Activated CD4-positive, alpha-beta memory T cell treated with anti-CD3 and anti-CD28 coated beads for 36 hours (primary cell): ENCODE data around the gene HLA-DRB1. TPM values are rescaled to one million over a fixed set of nuclear protein-coding genes. Genes with fewer than 3 reads are reported as not detected.

Experiments
- CTCF ChIA-PET: fragments of 350-600 bp; sonication (Branson Sonifier 250); formaldehyde crosslinking; loops from one replicate; lab custom pipeline; 2021; ENCODE audit warnings: antibody characterized with exemption, inconsistent platforms; lab: Charles Lee
- POLR2A ChIA-PET: fragments of 350-600 bp; sonication (Branson Sonifier 250); formaldehyde crosslinking; loops from one replicate; lab custom pipeline; 2021; ENCODE audit warnings: antibody characterized with exemption; lab: Charles Lee
- DNase-seq: peaks from one replicate; pipeline ENCODE4 v3.0.0-alpha.2; 2020
- H3K27ac Mint-ChIP-seq: one replicate; pipeline ENCODE4 v1.8.0; 2021; ENCODE audit warnings: mixed read lengths
- H3K27me3 Mint-ChIP-seq: one replicate; pipeline ENCODE4 v1.8.0; 2021; ENCODE audit warnings: mixed read lengths
- H3K36me3 Mint-ChIP-seq: one replicate; pipeline ENCODE4 v1.8.0; 2021; ENCODE audit warnings: mixed read lengths
- H3K4me1 Mint-ChIP-seq: one replicate; pipeline ENCODE4 v1.8.0; 2021; ENCODE audit warnings: low read depth, mixed read lengths
- H3K4me3 Mint-ChIP-seq: one replicate; pipeline ENCODE4 v1.8.0; 2021; ENCODE audit warnings: mild to moderate bottlenecking, mixed read lengths
- H3K9me3 Mint-ChIP-seq: one replicate; pipeline ENCODE4 v1.8.0; 2021; ENCODE audit warnings: mixed read lengths
- intact Hi-C: fragments of 100-400 bp; cut with micrococcal nuclease; formaldehyde crosslinking; loops from one replicate; pipeline ENCODE4 v1.15.1; 2023
- total RNA-seq, 2 experiments: library from RNA; stranded (reverse); gene quantifications; one replicate each; pipeline ENCODE4 v1.2.3, GENCODE V29; 2021

HLA-DRB1 gene
- total RNA-seq, 2 experiments from 2014 or later = 7.3 to 8.7 TPM

DNA sequence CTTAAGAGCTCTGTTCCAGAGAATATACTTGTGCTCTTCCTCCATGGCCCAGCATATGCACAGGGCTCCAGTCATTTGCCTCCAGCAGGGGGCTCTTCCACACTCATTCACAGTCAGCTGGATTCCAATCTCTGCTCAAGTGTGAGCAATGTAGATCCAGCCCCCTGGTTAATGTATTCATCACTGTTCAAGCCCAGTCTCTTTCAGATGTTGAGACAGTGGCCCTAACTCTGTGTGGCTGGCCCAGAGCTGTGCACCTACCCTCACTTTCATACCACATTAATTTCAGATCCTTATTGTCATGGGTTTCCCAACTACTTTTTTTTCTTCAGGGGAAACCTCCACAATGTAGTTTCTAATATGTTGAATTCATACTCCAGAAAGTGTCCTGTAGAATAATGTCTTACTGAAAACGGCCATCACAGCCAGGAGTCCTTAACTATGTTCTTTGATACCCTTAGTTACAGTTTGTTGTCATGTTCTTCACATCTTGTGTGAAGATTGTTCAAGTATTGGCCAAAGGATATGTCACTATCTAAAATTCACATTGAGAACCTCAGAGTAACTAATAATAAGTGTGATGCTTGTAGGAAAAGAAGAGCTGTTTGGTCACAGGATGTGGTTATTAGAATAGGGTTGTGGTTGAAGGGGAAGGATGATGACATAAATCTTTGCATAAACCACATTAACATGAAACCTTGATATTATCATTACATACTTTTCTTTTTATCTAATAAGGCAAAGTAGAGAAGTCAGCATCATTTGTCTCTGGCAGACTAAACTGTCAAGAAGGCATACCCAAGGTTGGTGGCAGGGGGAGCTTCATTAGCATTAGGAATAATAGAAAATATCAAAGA, 33.1 kb upstream of the HLA-DRB1 start:
- ChIA-PET CTCF (interaction anchor here (0.6 to 2.0 kb wide), 13 partner anchors 13 to 368 kb away, joined by 3 to 14 read pairs (median 4); partner anchors contain the start of genes HLA-DQB1, HLA-DRA and HLA-DRB1), POLR2A (interaction anchor here (0.6 to 1.7 kb wide), 3 partner anchors 13 to 163 kb away, joined by 3 to 4 read pairs (median 4); no protein-coding TSS in a partner anchor)
- Mint-ChIP-seq H3K27ac (peak overlapping the region; percentile 78), H3K36me3 (no peaks in the 10 kb centered on the region), H3K27me3 (no peaks in the 10 kb centered on the region), H3K9me3 (peaks cover 8% of the 10 kb centered on the region), H3K4me1 (peaks cover 39% of the 10 kb centered on the region), H3K4me3 (peak overlapping the region; percentile 42)
- peak; percentile 57 for DNase-seq
- intact Hi-C loops = loop anchor here (1.0 to 5.0 kb wide), 4 partner anchors 12 to 160 kb away; no protein-coding TSS in a partner anchor

DNA sequence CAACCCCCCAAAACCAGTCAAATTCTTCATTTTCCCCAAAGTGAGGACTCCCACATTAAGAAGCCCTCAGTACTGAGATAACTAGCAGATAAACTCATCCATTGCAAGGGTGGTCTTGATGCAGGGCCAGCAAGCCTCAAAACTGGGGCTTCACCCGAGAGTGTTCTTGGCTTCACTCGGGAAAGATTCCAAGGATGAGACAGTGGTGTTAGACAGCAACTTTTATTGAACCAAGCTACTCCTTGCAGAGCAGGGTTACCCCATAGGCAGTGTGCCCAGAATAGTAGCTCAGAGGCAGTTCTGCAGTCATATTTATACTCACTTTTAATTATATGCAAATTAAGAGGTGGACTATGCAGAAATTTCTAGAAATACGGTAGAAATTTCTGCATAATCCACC, 31.7 kb upstream of the HLA-DRB1 start:
- intact Hi-C loops = loop anchor here (5.0 kb wide), 1 partner anchor 159 kb away; no protein-coding TSS in a partner anchor
- Mint-ChIP-seq H3K4me3 (no peak overlapping the region), H3K9me3 (peaks cover 15% of the 10 kb centered on the region), H3K4me1 (peaks cover 36% of the 10 kb centered on the region), H3K27me3 (no peaks in the 10 kb centered on the region), H3K27ac (no peak overlapping the region), H3K36me3 (no peaks in the 10 kb centered on the region)
- ChIA-PET POLR2A (no interaction called here), CTCF (interaction anchor here (0.9 to 2.0 kb wide), 6 partner anchors 65 to 208 kb away, joined by 3 to 14 read pairs (median 5); no protein-coding TSS in a partner anchor)
- no peak for DNase-seq

DNA sequence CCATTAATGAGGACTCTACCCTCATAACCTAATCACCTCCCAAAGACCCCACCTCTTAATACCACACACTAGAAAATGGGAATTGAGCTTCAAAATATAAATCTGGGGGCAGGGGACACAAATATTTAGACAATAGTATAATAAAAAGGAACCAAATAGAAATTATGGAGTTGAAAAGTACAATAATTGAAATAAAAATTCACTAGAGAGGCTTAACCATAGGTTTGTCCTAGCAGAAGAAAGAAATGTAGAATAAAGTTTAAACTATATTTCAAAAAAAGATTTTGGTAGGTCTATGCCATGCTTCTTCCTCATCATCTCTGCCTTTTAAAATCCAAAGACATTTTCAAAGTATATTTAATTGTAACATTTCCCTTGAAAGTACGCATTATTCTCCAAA, 28.1 kb upstream of the HLA-DRB1 start:
- POLR2A ChIA-PET = no interaction called here
- H3K27me3 Mint-ChIP-seq = peaks cover 1% of the 10 kb centered on the region

DNA sequence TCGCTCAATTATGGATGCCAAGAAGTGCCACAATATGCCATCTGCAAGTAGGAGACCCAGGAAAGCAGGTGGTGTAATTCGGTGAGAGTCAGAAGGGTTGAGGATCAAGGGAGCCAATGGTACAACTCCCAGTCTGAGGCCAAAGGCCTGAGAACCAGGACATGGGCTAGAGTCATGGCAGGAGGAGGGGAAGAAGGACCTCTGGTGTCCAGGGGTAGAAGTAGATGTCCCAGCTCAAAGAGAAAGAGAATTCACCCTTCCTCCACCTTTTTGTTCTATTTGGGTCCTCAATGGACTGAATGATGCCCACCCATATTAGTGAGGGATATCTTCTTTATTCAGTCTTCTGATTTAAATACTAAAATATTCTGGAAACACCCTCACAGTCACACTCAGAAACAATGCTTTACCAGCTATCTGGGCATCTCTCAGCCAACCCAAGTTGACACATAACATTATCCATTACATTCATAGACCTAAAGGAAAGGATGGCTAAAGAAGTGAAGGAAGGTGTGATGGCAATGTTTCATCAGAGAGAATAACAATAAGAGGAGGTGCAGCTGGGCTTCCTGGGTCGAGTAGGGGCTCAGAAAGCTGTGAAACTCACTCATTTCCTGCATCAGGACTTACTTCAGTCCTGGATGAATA, 26.4 kb upstream of the HLA-DRB1 start:
- POLR2A ChIA-PET = no interaction called here

More for the DNA sequence above, 28.1 kb upstream of the HLA-DRB1 start:
- Mint-ChIP-seq H3K36me3 (no peaks in the 10 kb centered on the region), H3K4me1 (peaks cover 28% of the 10 kb centered on the region), H3K9me3 (peaks cover 15% of the 10 kb centered on the region), H3K4me3 (no peak overlapping the region), H3K27ac (no peak overlapping the region)
- no peak for DNase-seq
- CTCF ChIA-PET = no interaction called here
- intact Hi-C loops = no loop called here

DNA sequence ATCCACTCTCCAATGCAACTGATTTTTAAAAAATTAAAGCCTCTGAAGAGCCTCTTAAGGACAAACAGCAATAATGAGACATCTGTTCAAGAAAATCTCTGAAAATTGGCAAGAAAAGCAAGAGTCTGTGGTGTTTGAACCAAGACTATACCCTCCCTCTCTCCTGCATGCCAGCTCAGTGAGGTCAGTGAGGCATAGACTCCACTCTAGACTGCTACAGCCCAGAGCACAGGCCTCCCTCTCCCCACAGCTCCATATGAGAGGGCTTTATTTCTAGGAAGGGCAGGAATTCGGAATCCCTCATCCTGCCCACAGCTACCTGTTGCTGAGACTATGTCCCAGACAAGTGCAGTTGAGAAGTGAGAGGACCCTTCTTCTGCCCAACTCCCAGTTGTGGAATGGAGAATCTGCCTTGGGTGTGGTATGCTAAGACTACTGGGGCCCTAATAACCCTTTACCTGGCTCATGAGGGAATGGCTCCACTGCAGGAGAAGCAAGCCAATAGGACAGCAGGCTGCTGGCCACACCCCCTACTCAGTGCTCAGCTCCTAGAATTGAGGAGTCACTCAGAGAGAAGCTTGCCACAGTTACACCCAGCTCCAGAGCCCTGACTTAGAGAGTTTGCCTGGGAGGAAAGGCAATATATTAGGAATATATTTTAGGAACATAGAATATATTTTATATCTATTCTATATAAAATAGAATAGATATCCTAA, 24.9 kb upstream of the HLA-DRB1 start:
- H3K27ac Mint-ChIP-seq = no peak overlapping the region
- H3K4me3 Mint-ChIP-seq = no peak overlapping the region
- intact Hi-C loops = no loop called here
- POLR2A ChIA-PET = no interaction called here
- peaks cover 21% of the 10 kb centered on the region for H3K4me1 Mint-ChIP-seq
- H3K9me3 Mint-ChIP-seq = peaks cover 15% of the 10 kb centered on the region
- no peaks in the 10 kb centered on the region for H3K36me3 Mint-ChIP-seq
- CTCF ChIA-PET = interaction anchor here (0.6 kb wide), 1 partner anchor 18 kb away, joined by 3 read pairs; no protein-coding TSS in a partner anchor
- H3K27me3 Mint-ChIP-seq = peaks cover 1% of the 10 kb centered on the region
- no peak for DNase-seq

More for the DNA sequence above, 26.4 kb upstream of the HLA-DRB1 start:
- intact Hi-C loops = no loop called here
- peaks cover 16% of the 10 kb centered on the region for H3K4me1 Mint-ChIP-seq
- H3K4me3 Mint-ChIP-seq = no peak overlapping the region
- peaks cover 15% of the 10 kb centered on the region for H3K9me3 Mint-ChIP-seq
- DNase-seq = no peak
- CTCF ChIA-PET = interaction anchor here (0.6 kb wide), 1 partner anchor 22 kb away, joined by 3 read pairs; no protein-coding TSS in a partner anchor
- H3K27me3 Mint-ChIP-seq = peaks cover 1% of the 10 kb centered on the region
- H3K27ac Mint-ChIP-seq = no peak overlapping the region
- no peaks in the 10 kb centered on the region for H3K36me3 Mint-ChIP-seq

DNA sequence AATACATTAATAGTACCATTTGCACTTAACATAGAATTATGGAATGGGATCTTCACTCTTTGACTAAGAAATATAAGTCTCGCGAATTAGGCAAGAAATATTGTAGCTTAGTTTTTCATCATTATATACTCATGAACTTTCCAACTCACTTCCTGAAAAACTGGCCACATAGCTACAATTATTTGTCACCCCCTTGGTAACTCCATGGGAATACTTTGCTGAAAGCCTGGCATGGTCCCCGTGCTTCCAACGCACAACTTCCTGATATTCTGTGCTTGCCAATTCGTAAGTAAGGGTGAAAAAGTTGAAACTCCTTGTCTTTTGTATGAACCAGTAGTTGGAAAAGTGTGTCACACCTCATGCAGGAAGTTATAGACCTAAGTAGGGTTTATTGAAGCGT, 23.8 kb upstream of the HLA-DRB1 start:
- ChIA-PET POLR2A (no interaction called here), CTCF (no interaction called here)
- Mint-ChIP-seq H3K9me3 (peaks cover 12% of the 10 kb centered on the region), H3K4me3 (no peak overlapping the region), H3K27me3 (peaks cover 1% of the 10 kb centered on the region), H3K27ac (no peak overlapping the region), H3K4me1 (peaks cover 21% of the 10 kb centered on the region), H3K36me3 (no peaks in the 10 kb centered on the region)
- intact Hi-C loops = no loop called here
- no peak for DNase-seq

DNA sequence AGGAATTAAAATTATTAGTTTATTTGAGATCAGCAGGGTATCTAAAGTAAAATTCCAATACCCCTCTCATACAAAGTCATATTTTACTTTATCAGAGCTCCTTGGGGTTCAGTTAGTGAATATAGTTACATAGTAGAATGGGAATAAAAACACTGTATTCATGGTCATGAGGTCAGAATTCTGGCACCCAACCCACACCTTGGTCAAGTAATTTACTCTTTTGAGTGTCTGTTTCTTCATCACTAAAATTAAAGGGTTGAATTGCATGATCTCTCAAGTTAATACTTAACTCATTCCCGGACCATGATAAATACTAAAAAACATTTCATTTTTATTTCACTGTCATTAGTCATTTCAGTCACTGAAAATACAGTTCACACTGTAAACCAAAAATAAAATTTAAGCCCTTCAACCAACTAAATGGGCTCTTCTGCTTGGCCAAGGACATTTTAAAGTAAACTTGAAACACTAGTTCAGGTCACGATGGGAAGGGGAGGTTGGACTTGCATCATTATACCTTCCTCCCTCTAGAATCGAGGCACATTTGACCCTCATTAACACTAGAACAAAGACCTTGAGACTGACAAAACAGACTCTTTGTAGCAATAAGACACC, 21.1 kb upstream of the HLA-DRB1 start:
- no peak for DNase-seq
- H3K27ac Mint-ChIP-seq = no peak overlapping the region
- H3K4me1 Mint-ChIP-seq = peaks cover 21% of the 10 kb centered on the region
- POLR2A ChIA-PET = no interaction called here
- no peak overlapping the region for H3K4me3 Mint-ChIP-seq
- H3K36me3 Mint-ChIP-seq = no peaks in the 10 kb centered on the region
- no peaks in the 10 kb centered on the region for H3K9me3 Mint-ChIP-seq
- intact Hi-C loops = loop anchor here (1.0 kb wide), 1 partner anchor 13 kb away; no protein-coding TSS in a partner anchor
- CTCF ChIA-PET = no interaction called here
- H3K27me3 Mint-ChIP-seq = peaks cover under 1% of the 10 kb centered on the region

DNA sequence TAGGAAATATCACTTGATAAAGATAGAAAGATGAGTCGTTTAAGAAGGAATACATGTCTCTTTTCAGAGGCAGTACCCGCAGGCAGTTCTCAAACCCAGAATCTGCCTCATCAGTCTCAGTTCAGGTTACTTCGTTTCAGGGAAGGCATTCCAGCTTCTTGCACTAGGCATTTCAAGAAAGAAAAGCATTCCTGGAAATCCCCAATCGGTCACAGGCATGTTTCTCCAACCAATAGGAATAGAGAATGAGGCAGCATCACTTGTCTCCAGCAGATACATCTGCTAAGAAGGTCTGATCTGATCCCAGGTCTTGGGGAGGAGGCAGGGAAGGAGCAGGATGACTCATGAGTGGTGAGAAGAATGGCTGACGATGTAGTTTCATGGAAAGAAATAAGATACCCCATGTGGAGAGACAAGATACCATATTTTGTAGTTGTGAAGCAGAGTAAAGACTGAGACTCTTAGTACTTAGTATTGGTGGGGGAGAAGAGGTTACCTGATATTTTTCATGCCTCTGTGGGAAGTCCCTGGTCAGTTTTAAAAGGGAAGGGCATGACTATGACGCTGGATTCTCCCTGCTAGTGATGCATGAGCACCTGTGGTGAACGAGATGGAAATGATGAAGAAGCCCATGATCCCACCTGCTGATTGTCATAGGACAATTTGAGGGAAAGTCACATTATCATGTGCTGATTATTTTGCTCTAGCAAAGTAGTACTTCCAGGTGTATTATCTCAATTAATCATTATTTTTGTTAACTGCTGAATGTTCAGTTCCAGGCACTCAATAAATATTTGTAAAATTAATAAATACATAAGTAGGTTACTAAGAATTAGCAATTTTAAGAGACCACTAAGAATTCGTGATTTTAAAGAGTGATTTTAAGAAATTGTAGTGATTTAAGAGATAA, 20.3 kb upstream of the HLA-DRB1 start:
- ChIA-PET POLR2A (interaction anchor here (1.2 kb wide), 1 partner anchor 12 kb away, joined by 3 read pairs; no protein-coding TSS in a partner anchor), CTCF (interaction anchor here (0.8 kb wide), 1 partner anchor 13 kb away, joined by 4 read pairs; no protein-coding TSS in a partner anchor)
- no peak overlapping the region for H3K27ac Mint-ChIP-seq

DNA sequence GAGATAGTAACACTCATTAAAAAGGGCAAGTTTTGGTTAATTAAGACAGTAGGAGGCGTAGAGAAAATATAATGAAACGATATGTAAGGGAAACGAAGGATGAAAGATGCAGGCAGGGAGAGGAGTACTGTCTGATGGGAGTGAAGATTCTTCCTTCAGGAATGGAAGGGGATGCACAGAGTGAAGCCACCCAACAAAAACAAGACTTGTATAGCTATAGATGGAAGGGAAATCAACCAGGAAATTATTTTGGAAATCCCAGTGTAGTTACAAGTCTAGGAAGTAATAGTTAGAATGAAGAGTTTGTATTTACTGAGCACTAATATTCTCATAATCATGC, 19.7 kb upstream of the HLA-DRB1 start:
- Mint-ChIP-seq H3K4me3 (no peak overlapping the region), H3K4me1 (peaks cover 16% of the 10 kb centered on the region), H3K27ac (no peak overlapping the region), H3K9me3 (no peaks in the 10 kb centered on the region), H3K27me3 (no peaks in the 10 kb centered on the region), H3K36me3 (no peaks in the 10 kb centered on the region)
- no peak for DNase-seq
- intact Hi-C loops = no loop called here
- ChIA-PET CTCF (interaction anchor here (0.8 kb wide), 1 partner anchor 13 kb away, joined by 4 read pairs; no protein-coding TSS in a partner anchor), POLR2A (interaction anchor here (1.2 kb wide), 1 partner anchor 13 kb away, joined by 3 read pairs; no protein-coding TSS in a partner anchor)

More for the DNA sequence above, 20.3 kb upstream of the HLA-DRB1 start:
- peak; percentile 46 for DNase-seq
- Mint-ChIP-seq H3K4me3 (no peak overlapping the region), H3K4me1 (peaks cover 14% of the 10 kb centered on the region), H3K27me3 (no peaks in the 10 kb centered on the region), H3K36me3 (no peaks in the 10 kb centered on the region), H3K9me3 (no peaks in the 10 kb centered on the region)
- intact Hi-C loops = loop anchor here (1.0 kb wide), 1 partner anchor 13 kb away; no protein-coding TSS in a partner anchor

DNA sequence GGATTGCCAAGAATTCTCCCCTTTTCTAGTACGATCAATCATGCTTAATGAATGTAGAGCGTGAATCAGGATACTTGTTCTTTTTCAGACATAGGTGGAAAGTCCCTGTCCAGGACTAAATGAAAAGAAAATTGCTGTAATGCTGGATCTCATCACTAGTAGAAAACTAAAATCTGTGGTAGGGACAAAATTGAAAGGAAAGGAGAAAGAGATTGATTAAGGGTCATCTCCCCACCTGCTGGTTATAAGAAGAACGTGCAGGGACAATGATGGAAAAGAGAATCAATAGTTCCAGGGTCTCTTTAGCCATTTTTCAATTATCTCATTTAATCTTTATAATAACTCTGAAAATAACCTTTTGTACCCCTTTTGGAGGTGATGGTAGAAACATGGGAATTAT, 18.7 kb upstream of the HLA-DRB1 start:
- no peak for DNase-seq
- Mint-ChIP-seq H3K4me1 (peaks cover 22% of the 10 kb centered on the region), H3K36me3 (no peaks in the 10 kb centered on the region), H3K27me3 (no peaks in the 10 kb centered on the region), H3K4me3 (no peak overlapping the region), H3K9me3 (no peaks in the 10 kb centered on the region), H3K27ac (no peak overlapping the region)
- ChIA-PET POLR2A (no interaction called here), CTCF (no interaction called here)
- intact Hi-C loops = no loop called here
